Inferior parietal cortex (tissue), 1 donor: Measurements from ENCODE around the gene TES.
"Not testable (repeated sequence)": the region's sequence is repeated elsewhere in the genome, so short reads cannot be mapped to it uniquely, and the experiment has no call there.

ENCODE experiments used
- DNase-seq: peaks from one replicate; pipeline ENCODE4 v3.0.0-alpha.2; 2016; ENCODE audit errors: extremely low spot score

The TES gene, protein sequence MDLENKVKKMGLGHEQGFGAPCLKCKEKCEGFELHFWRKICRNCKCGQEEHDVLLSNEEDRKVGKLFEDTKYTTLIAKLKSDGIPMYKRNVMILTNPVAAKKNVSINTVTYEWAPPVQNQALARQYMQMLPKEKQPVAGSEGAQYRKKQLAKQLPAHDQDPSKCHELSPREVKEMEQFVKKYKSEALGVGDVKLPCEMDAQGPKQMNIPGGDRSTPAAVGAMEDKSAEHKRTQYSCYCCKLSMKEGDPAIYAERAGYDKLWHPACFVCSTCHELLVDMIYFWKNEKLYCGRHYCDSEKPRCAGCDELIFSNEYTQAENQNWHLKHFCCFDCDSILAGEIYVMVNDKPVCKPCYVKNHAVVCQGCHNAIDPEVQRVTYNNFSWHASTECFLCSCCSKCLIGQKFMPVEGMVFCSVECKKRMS

DNA sequence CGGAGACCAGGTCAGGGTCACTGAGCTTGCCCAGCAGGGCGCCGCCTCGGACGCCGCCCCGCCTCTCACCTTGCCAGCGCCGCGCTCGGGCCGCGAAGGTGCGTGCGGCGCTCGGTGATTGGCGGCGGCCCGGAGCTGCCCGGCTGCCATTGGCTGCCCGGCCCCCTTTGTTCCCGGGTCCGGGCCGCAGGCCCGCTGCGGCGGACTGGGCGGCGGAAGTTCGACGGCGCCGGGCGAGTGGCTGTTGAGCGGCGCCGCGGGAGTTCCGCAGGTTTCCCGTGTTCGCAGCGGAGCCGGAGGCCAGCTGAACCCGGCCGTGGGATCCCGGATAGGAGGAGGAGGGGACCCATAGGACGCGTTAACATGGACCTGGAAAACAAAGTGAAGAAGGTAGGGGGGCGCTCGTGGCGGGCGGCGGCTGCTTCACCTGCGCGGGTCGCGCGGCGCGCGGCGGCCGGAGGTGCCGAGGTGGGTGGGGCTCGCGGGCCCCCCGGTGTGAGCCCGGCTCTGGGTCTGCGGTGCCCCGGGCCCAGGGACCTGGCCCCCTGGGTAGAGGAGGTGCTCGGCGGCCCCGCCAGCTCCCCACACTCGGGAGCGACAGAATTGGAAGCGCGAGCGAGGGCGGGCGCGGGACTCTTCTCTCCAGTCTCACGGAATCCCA is at the start of gene TES:
Gene TES (plus strand): TSS at position 195 of the 661 bp plus-strand sequence. CDS start 169 bp downstream, at position 364.
- DNase-seq, result no peak

DNA sequence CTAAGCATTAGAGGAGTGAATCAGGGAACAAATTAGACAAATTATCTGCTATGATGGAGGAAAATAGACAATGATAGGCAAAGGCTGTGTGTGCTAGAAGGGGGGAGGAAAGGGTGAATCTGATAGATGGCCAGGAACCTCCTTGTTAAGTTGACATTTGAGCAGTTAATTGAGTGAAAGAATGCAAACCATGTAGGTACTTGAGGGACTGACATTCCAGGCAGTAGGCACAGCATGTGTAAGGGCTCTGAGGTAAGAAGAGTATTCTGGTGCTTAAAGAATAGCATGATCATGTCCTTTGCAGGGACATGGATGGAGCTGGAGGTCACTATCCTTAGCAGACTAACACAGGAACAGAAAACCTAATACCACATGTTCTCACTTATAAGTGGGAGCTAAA is 48.6 kb upstream of the TES start:
- no peak for DNase-seq

DNA sequence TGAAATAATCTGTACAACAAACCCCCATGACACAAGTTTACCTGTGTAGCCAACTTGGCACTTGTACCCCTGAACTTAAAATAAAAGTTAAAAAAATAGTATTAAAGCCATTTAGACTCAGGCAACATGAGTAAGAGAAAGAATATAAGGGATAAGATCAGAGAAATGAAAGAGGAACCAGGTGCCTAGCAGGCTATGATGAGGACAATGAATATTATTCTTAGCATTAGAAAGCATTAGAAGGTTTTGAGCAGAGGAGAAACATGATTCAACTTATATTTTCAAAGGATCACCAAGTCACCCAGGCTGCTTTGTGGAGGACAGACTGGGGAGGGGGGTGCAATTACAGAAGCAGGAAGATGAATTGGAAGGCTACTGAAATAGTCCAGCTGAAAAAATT is 48.1 kb upstream of the TES start:
- DNase-seq, result no peak

DNA sequence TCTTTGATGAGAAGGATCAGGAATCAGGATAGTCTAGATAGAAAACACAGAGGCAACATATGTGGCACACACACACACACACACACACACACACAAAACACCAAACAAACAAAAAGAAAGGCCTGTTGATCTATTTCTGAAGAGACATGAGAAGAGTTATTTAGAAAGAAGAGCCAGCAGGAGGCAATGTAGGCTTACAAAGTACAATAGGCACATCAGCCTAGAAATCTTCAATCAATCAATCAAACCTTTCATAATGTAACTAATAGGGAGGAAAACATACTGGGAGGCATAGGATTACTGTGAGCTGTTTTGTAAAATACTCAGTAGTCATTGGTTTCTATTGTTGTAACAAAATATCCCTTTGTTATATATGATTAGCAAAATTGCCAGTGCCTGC is 47.3 kb upstream of the TES start:
- no peak for DNase-seq

DNA sequence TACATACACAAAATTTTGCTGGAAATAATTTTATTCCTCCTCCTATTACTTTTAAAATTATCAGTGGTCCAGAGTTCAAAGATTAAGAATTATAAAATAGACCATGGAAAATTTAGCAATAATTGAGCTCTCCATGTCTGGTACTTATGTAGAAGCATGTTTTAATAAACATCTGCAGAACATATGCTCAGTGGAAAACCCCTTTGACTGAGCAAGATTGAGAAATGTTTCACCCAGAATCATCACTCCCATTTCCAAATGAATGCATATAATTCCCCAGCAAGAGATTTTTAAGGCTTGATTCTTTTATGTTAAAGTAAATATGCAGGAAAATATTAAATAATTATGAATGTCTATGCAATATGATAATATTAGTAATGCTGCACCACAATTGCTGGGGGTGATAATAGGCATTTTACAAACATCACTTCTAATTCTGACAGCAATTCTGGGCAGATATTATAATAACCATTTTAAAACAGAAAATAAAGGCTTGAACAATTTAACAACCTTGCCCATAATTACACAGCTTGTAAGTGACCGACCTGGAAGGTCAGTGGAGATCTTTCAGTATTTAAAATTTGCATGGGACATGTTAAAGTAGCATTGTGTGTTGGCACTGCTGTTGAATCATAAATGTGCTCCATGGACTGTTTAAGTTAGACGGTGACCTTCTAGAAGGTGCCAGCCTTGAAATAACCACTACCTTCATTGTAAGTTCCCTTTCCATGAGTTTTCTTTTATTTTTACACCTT is 45.6 kb upstream of the TES start:
- DNase-seq, result no peak

DNA sequence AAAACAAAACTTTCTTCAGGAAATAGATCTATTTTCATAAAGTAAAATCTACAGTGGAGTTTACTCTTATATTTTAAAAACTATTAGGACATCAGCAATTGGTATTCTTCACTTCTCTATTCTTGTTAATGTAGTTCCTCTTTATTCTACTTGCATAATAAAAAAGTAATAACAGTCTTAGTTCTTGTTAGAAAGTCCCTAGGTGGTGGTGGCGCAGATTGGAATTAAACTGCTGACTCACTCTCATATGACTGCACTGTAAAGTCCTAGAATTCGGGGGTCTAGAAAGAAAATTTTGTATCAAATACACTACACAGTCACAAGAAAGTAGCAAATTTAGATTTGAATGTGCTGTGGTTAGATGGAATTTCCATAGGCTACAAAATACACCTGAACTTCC is 44.6 kb upstream of the TES start:
- no peak for DNase-seq

DNA sequence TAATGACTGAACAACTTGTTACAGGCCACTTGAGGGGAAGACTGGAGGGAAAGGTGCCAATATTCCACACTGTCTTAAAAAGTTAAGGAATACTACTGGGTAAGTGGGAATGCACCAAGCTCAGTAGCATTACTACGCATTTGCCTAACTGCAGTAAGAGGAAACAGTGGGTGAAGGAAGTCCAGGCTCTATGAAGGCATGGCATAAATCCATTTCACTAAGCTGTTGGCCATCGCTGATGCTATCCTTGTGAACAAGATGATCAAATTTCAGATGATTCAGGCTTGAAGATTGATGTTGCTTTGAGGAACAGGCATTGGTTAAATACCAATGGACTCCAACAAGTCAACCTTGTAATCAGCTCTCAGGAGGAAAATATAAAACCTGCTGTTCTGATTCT is 44.2 kb upstream of the TES start:
- DNase-seq, result no peak

DNA sequence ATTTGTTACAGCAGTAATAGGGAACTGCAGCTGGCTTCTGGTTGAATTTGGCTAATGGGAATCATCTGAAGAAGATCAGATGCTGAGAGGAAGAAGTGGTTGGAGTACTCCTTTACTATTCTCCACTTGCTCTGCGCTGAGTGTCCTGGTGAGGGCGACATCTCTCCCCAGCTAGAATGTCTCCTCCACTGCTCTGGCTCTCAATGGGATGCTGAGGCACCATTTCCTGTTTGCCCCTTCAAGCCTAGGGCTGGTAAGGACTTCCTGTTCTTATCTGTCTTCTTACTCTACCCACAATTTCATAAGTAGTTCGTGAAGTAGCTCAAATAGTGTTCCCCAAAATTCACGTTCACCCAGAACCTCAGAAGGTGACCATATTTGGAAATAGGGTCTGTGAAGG is 43.2 kb upstream of the TES start:
- no peak for DNase-seq

DNA sequence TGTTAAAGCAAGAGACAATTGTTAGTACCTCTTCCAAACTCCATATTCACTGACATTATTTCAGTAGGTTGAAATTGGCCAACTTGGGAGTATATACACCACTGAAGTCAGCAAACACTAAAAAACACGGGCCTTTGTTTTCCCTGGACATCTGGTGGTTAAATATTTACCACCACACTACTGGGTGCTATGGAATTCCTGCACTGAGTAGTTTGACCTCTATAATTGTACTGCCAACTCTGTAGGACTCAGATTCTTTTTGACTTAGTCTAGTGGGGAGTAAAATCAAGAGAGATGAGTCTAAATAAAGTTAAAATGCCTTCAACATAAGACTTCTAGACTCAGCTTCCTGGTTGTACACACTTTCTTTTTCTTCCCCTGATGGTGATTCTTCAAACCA is 41.3 kb upstream of the TES start:
- DNase-seq, result no peak

DNA sequence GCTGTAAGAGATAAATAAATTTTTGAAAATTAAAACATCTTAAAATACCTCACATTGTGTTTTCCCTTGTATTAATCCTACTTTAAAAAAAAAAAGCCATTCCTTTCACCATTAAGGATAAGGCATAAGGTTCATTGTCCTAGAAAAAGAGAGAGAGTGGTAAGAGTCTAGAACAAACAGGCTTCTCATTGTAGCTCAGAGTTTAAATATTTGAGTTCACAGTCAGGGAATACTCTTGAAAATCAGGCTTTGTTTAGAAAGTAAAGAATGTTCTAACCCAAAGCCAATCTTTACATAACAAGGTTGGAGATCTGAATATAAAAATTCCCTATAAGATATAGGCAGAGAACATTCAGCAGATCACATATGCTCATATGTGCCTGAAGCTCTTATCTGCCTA is 40.2 kb upstream of the TES start:
- DNase-seq, result no peak

DNA sequence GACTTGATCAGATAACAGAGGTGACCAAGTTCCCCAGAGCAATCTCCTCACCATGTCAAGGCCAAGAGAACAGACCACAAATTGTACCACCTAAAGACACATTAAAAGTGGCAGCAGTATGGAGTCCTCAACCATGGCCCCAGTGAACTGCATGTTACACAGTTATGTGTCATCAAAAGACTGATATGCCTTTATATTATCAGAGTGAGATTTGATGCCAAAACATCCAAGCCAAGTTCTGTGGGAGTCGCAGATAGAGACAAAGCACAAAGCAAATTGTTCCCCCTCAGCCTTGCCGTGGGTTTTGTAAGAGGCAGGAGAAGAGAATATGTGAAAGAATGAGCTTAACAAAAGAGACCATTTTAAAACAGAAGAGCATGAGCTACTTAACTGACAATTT is 39.2 kb upstream of the TES start:
- DNase-seq, result no peak

DNA sequence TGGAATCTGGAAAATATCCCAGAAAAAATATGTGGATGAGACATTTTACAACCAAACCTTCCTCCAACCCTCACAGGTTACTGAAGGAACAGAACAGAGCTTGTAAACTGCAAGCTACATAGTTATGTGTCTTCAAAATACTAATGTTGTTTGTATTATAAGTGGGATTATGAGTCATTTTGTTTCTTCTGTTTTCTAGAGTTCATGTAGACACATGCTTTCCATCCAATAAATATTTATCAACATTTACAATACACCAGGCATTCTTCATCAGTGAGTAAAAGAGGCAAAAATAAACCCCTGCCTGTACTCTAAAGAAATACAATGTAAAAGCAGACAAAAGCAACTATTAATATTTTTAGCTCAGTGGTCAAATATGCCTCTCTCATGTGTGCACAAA is 38.0 kb upstream of the TES start:
- no peak for DNase-seq

DNA sequence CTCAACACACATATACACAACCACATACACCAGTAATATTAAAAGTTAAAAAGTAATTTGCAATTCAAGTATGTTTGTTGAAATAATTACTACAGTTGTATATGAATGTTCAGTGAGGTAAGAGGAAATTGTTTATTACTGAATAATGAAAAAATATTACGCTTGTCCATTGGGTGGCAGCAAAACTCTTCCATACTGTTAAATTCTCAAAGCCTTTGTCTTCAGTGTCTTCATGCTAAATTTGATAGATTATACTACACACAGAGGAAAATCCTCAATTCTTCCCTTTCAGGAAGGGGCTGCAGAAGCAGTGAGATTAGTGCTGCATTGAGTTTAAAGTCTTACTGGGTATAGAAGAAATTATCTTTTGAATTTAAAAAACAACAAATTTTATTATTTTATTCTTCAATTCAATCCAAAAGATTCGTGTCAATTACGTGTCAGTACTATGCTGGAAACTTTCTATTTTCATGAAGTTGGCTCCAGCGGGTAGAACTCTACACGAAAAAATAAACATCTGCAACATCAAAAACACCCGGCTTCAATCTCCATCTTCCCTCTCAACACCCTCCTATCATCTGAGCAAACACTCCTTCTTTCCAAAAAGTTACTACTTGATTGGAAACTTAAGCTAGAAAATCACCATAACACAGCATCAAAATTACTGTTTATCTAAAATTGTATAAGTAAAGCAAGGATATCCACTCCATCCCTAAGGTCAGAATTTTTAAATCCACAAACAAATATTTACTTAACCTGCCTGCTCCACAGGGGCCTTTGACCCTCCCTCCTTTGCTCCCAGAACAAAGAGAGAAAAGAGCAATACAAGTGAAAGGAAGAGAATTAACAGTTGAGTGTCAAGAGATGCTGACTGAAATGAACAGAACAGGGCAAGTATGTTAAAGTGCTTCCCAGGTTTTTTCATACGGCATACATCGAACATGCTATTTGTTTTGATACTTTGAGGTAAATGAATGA is 37.0 kb upstream of the TES start:
- peak; percentile 84 for DNase-seq

DNA sequence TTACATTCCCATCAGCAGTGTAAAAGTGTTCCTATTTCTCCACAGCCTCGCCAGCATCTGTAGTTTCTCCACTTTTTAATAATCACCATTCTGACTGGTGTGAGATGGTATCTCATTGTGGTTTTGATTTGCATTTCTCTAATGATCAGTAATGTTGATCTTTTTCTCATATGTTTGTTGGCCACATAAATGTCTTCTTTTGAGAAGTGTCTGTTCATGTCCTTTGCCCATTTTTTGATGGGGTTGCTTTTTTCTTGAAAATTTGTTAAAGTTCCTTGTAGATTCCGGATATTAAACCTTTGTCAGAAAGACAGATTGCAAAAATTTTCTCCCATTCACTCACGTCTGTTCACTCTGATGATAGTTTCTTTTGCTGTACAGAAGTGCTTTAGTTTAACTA is 35.2 kb upstream of the TES start:
- not testable (repeated sequence) for DNase-seq

DNA sequence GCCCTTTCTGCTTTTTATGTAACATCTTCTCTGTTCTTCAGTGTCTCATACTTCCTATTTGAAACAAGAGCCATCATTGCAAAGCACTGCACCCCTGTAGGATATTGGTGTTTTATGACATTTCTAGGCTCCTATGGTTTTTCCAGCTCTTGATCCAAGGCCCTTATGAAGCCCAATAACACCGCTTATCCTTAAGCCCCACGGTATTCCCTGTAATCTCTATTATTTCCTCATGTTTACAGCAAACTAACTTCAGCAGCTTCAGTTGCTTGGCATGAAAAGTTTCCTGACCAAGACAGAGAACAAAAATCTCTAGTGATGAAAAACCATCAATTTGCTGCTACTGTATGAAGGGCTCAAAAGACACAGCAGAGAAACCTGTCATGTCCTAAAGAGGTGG is 34.1 kb upstream of the TES start:
- no peak for DNase-seq

DNA sequence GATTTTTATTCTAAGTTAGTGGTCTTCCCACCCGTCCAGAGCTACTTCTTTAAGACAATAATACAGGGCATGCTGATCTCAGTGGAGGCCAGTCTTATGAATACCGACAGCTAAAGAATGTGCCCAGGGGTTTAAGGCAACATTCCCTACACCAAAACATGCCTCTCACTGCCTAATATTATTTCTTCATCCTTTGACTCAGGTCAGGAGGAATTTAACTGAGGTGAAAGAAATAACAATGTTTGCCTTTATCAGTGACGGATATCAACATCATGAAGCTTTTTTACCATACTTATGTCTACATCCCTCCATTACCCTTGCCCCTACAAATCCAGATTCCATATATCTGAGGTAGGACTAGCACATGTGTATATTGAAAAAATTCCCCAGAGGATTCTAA is 33.3 kb upstream of the TES start:
- no peak for DNase-seq

DNA sequence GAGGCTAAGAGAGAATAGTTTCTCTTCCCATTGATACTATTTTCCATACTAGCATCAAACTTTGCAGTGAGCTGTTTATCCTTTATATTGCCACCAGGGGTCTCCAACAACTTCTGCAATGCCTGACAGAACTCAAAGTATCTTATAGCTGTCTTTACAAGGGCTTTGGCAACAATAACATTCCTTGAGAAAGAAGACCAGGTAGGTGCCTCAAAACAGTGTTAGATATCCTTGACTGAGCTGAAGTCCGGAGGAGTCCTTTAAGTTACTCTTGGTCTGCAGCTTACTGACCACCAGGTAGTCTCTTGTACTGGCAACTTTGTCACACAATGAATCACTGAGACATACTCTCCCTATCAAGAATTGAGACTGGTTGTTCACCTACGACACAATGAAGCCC is 30.0 kb upstream of the TES start:
- DNase-seq, result peak; percentile 23

DNA sequence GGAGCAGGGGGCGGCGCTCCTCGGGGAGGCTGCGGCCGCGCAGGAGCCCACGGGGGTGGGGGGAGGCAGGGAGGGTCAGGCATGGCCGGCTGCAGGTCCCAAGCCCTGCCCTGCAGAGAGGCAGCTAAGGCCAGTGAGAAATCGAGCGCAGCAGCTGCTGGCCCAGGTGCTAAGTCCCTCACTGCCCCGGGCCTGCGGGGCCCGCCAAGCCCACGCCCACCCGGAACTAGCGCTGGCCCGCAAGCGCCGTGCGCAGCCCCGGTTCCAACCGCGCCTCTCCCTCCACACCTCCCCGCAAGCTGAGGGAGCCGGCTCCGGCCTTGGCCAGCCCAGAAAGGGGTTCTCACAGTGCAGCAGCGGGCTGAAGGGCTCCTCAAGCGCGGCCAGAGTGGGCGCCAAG is 28.3 kb upstream of the TES start:
- DNase-seq, result no peak

DNA sequence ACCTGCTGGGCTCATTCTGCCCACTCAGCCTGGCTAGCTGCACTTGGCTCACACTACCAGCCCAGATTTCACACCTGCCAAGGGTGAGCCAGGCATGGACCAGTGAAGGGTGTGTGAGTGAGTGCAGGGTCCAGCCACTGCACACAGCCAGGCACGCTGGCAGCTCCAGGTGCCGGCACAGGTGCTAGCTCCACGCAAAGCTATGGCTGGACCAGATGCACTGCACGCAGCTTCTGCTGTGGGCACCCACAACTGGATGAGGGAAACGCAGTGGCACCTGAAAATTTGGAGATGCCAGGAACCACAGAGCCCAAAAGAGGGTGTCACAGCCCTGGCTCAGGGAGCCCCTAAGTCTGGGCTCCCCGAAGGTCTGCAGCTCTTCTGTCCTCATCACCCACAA is 24.9 kb upstream of the TES start:
- DNase-seq, result no peak

DNA sequence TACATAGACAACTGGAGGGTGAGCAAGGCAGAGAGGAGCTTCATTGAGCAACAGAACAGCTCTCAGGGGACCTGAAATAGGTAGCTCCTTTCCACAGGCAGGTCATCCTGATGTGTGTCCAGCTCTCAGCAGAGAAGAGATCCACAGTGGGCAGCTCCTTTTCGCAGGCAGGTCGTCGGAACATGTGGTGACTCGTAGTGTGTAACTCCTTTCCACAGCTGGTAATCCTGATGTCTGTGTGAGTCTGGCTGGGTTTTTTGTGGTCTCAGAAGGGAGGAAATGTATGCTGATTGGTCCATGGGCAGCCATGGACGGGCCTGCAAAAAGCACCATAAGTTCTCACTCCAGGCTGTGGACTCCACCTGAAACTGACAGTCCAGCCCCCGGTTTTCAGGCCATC is 24.4 kb upstream of the TES start:
- no peak for DNase-seq

DNA sequence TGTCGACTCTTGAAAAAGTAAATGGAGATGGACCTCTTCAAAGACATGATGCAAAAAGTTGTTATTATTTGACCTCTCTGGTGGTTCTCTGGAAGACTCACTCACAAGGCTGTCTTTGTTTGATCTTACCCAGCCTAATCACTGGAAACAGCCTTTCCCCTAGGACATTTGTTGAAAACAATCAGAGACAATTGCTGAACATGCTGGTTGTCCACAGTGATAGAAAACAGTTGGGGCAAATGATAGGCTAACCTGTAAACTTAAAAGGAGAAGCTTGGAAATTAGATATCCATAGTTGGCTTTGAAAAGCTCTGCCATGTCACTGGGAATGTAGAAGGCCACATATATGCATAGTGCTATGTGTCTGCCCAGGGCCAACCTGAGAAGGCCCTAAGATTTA is 22.9 kb upstream of the TES start:
- DNase-seq, result no peak
